ENCODE results near the gene KIAA0753.

The KIAA0753 gene

GRCh38 chr17:6602141-6602540 lies 38.4 kb downstream of the KIAA0753 start:
- CTCF ChIA-PET: no interaction called here
- DNase-seq (ENCODE audit: extremely low spot score): no peak
- POLR2A ChIA-PET: no interaction called here
- TF ChIP-seq ARNT (IDR thresholded peaks at IDR 0.05) (no peak), SP1 (IDR thresholded peaks at IDR 0.05) (no peak), PKNOX1 (IDR thresholded peaks at IDR 0.05) (no peak), HDGF (IDR thresholded peaks at IDR 0.05; ENCODE audit: borderline replicate concordance) (no peak), CTBP1 (IDR thresholded peaks at IDR 0.05; ENCODE audit: borderline replicate concordance) (no peak), LEF1 (IDR thresholded peaks at IDR 0.05; ENCODE audit: borderline replicate concordance) (no peak), L3MBTL2 (conservative IDR thresholded peaks at IDR 0.05) (no peak), FOXM1 (IDR thresholded peaks at IDR 0.05; ENCODE audit: borderline replicate concordance) (no peak), ZNF384 (IDR thresholded peaks at IDR 0.05) (no peak), BHLHE40 (IDR thresholded peaks at IDR 0.05; ENCODE audit: borderline replicate concordance) (no peak)

- no peak for TF ChIP-seq ZNF384 (IDR thresholded peaks at IDR 0.05)
- TF ChIP-seq HDGF (IDR thresholded peaks at IDR 0.05; ENCODE audit: borderline replicate concordance): no peak
- no peak for TF ChIP-seq NFRKB (IDR thresholded peaks at IDR 0.05)
- no peak for TF ChIP-seq L3MBTL2 (conservative IDR thresholded peaks at IDR 0.05)
- no peak for TF ChIP-seq TARDBP (IDR thresholded peaks at IDR 0.05)
- TF ChIP-seq BHLHE40 (IDR thresholded peaks at IDR 0.05; ENCODE audit: borderline replicate concordance): no peak
- TF ChIP-seq ARNT (IDR thresholded peaks at IDR 0.05): no peak
- no peak for TF ChIP-seq FOXA1 (IDR thresholded peaks at IDR 0.05)
- TF ChIP-seq CTBP1 (IDR thresholded peaks at IDR 0.05; ENCODE audit: borderline replicate concordance): no peak
- TF ChIP-seq ELF4 (IDR thresholded peaks at IDR 0.05): no peak
- no peak for TF ChIP-seq FOXK2 (IDR thresholded peaks at IDR 0.05)
- TF ChIP-seq SUZ12 (IDR thresholded peaks at IDR 0.05): no peak
- TF ChIP-seq PKNOX1 (IDR thresholded peaks at IDR 0.05): no peak
- TF ChIP-seq LEF1 (IDR thresholded peaks at IDR 0.05; ENCODE audit: borderline replicate concordance): no peak
- TF ChIP-seq SP1 (IDR thresholded peaks at IDR 0.05): no peak
- no peak for TF ChIP-seq FOXM1 (IDR thresholded peaks at IDR 0.05; ENCODE audit: borderline replicate concordance)
- CTCF ChIA-PET: no interaction called here
- POLR2A ChIA-PET: no interaction called here
- DNase-seq (ENCODE audit: extremely low spot score): no peak
These were observed 41.1 kb downstream of the KIAA0753 start for GRCh38 chr17:6599364-6599763.

- POLR2A ChIA-PET: no interaction called here
- DNase-seq (ENCODE audit: extremely low spot score): no peak
- TF ChIP-seq NFRKB (IDR thresholded peaks at IDR 0.05): no peak
- no peak for TF ChIP-seq ELF4 (IDR thresholded peaks at IDR 0.05)
- TF ChIP-seq FOXK2 (IDR thresholded peaks at IDR 0.05): no peak
- no peak for TF ChIP-seq SP1 (IDR thresholded peaks at IDR 0.05)
- TF ChIP-seq ARNT (IDR thresholded peaks at IDR 0.05): no peak
- TF ChIP-seq CTBP1 (IDR thresholded peaks at IDR 0.05; ENCODE audit: borderline replicate concordance): no peak
- TF ChIP-seq ZNF384 (IDR thresholded peaks at IDR 0.05): no peak
- no peak for TF ChIP-seq PKNOX1 (IDR thresholded peaks at IDR 0.05)
- no peak for TF ChIP-seq FOXM1 (IDR thresholded peaks at IDR 0.05; ENCODE audit: borderline replicate concordance)
- no peak for TF ChIP-seq FOXA1 (IDR thresholded peaks at IDR 0.05)
- no peak for TF ChIP-seq HDGF (IDR thresholded peaks at IDR 0.05; ENCODE audit: borderline replicate concordance)
- TF ChIP-seq LEF1 (IDR thresholded peaks at IDR 0.05; ENCODE audit: borderline replicate concordance): no peak
- no peak for TF ChIP-seq BHLHE40 (IDR thresholded peaks at IDR 0.05; ENCODE audit: borderline replicate concordance)
- no peak for TF ChIP-seq TARDBP (IDR thresholded peaks at IDR 0.05)
- no peak for TF ChIP-seq SUZ12 (IDR thresholded peaks at IDR 0.05)
- TF ChIP-seq L3MBTL2 (conservative IDR thresholded peaks at IDR 0.05): no peak
- CTCF ChIA-PET: no interaction called here
These were observed 42.8 kb downstream of the KIAA0753 start for GRCh38 chr17:6597727-6598126.

- POLR2A ChIA-PET: no interaction called here
- TF ChIP-seq BHLHE40 (IDR thresholded peaks at IDR 0.05; ENCODE audit: borderline replicate concordance) (no peak), NFRKB (IDR thresholded peaks at IDR 0.05) (no peak), ZNF384 (IDR thresholded peaks at IDR 0.05) (no peak), TARDBP (IDR thresholded peaks at IDR 0.05) (no peak), ELF4 (IDR thresholded peaks at IDR 0.05) (no peak), FOXA1 (IDR thresholded peaks at IDR 0.05) (no peak), FOXK2 (IDR thresholded peaks at IDR 0.05) (no peak), HDGF (IDR thresholded peaks at IDR 0.05; ENCODE audit: borderline replicate concordance) (no peak), LEF1 (IDR thresholded peaks at IDR 0.05; ENCODE audit: borderline replicate concordance) (no peak), L3MBTL2 (conservative IDR thresholded peaks at IDR 0.05) (no peak), CTBP1 (IDR thresholded peaks at IDR 0.05; ENCODE audit: borderline replicate concordance) (no peak), SP1 (IDR thresholded peaks at IDR 0.05) (no peak), ARNT (IDR thresholded peaks at IDR 0.05) (no peak), FOXM1 (IDR thresholded peaks at IDR 0.05; ENCODE audit: borderline replicate concordance) (no peak), SUZ12 (IDR thresholded peaks at IDR 0.05) (no peak), PKNOX1 (IDR thresholded peaks at IDR 0.05) (no peak)
- DNase-seq (ENCODE audit: extremely low spot score): no peak
- CTCF ChIA-PET: no interaction called here
These were observed 43.6 kb downstream of the KIAA0753 start for GRCh38 chr17:6596941-6597340.

GRCh38 chr17:6596511-6596910 lies 44.0 kb downstream of the KIAA0753 start:
- POLR2A ChIA-PET: no interaction called here

More at GRCh38 chr17:6596511-6596910, 44.0 kb downstream of the KIAA0753 start:
- DNase-seq (ENCODE audit: extremely low spot score): no peak
- CTCF ChIA-PET: no interaction called here
- TF ChIP-seq FOXK2 (IDR thresholded peaks at IDR 0.05) (no peak), PKNOX1 (IDR thresholded peaks at IDR 0.05) (no peak), HDGF (IDR thresholded peaks at IDR 0.05; ENCODE audit: borderline replicate concordance) (no peak), TARDBP (IDR thresholded peaks at IDR 0.05) (no peak), L3MBTL2 (conservative IDR thresholded peaks at IDR 0.05) (no peak), CTBP1 (IDR thresholded peaks at IDR 0.05; ENCODE audit: borderline replicate concordance) (no peak), BHLHE40 (IDR thresholded peaks at IDR 0.05; ENCODE audit: borderline replicate concordance) (no peak), ELF4 (IDR thresholded peaks at IDR 0.05) (no peak), NFRKB (IDR thresholded peaks at IDR 0.05) (no peak), SP1 (IDR thresholded peaks at IDR 0.05) (no peak), SUZ12 (IDR thresholded peaks at IDR 0.05) (no peak), FOXM1 (IDR thresholded peaks at IDR 0.05; ENCODE audit: borderline replicate concordance) (no peak), ZNF384 (IDR thresholded peaks at IDR 0.05) (no peak), ARNT (IDR thresholded peaks at IDR 0.05) (no peak), FOXA1 (IDR thresholded peaks at IDR 0.05) (no peak), LEF1 (IDR thresholded peaks at IDR 0.05; ENCODE audit: borderline replicate concordance) (no peak)
